Retinal pigment epithelial cell (primary cell): ENCODE measurements around the gene MYRF.

ENCODE experiments used
- DNase-seq: peaks from one replicate; pipeline ENCODE4 v3.0.0-alpha.2; 2010; ENCODE audit warnings: low read depth
- H3K4me3 ChIP-seq: 2 replicates; pipeline ENCODE4 v1.5.1; 2011; ENCODE audit warnings: mild to moderate bottlenecking, low read length, control low read depth, moderate library complexity
- TF ChIP-seq, protein P1 (sequence below): conservative IDR thresholded peaks from 2 replicates; pipeline ENCODE4 v1.5.1; 2011; ENCODE audit warnings: low read depth, low read length, control low read depth, inconsistent platforms

The MYRF gene

DNA sequence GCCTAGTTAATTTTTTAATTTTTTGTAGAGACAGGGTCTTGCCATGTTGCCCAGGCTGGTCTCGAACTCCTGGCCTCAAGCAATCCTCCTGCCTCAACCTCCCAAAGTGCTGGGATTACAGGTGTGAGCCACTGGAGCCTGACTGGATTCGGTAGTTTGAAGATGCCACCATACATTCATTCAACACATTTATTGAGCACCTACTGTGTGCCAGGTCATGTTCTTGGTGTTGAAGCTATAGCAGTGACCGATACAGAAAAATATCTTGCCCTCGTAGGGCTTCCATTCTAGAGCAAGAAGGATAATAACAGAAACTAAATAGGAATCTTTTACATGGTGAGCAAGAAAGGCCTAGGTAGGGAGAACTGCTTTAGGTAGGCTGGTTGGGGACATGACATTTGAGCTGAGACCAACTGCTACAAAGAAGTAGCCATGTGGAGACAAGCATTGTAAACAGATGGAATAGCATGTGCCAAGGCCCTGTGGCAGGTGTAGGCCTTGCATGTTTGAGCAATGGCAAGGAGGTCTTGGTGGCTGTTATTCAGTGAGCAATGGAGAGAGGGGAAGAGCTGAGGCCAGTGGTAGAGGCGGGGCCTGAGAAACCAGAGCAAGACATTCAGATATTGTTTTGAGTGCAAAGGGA, 1.7 kb upstream of the MYRF start:
- no peak for DNase-seq
- H3K4me3 ChIP-seq, result no peak overlapping the region
- TF ChIP-seq, protein P1, sequence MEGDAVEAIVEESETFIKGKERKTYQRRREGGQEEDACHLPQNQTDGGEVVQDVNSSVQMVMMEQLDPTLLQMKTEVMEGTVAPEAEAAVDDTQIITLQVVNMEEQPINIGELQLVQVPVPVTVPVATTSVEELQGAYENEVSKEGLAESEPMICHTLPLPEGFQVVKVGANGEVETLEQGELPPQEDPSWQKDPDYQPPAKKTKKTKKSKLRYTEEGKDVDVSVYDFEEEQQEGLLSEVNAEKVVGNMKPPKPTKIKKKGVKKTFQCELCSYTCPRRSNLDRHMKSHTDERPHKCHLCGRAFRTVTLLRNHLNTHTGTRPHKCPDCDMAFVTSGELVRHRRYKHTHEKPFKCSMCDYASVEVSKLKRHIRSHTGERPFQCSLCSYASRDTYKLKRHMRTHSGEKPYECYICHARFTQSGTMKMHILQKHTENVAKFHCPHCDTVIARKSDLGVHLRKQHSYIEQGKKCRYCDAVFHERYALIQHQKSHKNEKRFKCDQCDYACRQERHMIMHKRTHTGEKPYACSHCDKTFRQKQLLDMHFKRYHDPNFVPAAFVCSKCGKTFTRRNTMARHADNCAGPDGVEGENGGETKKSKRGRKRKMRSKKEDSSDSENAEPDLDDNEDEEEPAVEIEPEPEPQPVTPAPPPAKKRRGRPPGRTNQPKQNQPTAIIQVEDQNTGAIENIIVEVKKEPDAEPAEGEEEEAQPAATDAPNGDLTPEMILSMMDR, result no peak

DNA sequence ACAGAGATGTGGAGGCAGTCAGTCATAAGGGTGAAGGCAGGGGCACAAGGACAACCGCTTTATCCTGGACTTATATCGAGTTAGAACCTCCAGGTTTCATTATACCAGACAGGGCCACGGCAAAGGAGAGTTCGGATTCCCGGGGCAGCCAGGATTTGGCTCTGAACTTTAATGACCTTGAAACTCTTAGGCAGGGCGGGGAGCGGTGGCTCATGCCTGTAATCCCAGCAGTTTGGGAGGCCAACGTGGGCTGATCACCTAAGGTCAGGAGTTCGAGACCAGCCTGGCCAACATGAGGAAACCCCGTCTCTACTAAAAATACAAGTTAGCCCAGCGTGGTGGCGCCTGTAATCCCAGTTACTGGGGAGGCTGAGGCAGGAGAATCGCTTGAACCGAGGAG, 1.1 kb upstream of the MYRF start:
- no peak for DNase-seq
- TF ChIP-seq, protein P1, result no peak
- no peak overlapping the region for H3K4me3 ChIP-seq

DNA sequence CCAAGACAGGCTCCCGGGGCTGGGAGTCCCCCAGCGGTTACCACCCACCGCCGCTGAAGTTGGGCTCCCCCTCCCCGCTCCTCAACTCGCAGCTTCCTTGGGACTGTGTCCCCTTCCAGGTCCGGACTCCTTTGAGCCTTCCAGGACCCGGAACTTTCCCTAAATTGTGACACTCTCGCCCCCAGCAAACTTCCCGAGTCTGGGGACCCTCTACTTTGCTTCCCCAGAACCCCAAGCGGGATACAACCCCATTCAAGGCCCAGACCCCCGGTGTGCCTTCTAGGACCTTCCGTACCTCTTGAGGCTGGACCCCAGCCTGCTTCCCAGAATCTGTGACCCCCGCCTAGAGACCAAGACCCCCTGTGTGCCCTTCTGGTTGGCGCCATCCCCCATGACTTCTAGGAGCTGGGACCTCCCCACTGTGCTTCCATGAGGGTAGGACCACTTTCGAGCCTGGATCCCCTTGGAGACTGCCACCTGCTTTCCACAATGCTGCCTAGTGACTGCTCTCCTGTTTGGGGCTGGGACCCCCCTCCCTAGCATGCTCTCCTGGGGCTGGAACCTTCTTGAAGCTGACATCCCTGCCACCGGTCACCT, 587 bp downstream of the MYRF start:
- no peak for DNase-seq
- TF ChIP-seq, protein P1, result no peak
- H3K4me3 ChIP-seq, result peak overlapping the region; percentile 87

DNA sequence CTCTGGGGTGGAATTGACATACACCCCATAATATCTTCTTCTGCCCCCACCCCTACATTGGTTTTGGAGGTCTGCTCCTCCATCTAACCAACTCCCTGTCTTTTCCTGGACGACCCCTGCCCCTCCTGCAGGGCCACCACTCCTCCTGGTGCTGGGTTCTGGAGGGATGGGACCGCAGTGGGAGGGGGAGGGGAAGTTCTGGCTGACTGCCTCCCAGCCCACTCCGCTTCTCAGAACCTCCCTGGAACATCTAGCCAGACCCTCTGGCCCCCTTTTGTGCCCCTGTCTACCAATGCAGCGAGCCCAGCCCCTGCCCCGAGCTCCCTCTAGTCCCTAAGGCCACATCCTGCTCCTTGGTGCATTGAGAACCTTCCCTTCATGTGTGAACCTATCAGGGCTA, 1.2 kb downstream of the MYRF start:
- H3K4me3 ChIP-seq, result peak overlapping the region; percentile 87
- TF ChIP-seq, protein P1, result no peak
- no peak for DNase-seq

DNA sequence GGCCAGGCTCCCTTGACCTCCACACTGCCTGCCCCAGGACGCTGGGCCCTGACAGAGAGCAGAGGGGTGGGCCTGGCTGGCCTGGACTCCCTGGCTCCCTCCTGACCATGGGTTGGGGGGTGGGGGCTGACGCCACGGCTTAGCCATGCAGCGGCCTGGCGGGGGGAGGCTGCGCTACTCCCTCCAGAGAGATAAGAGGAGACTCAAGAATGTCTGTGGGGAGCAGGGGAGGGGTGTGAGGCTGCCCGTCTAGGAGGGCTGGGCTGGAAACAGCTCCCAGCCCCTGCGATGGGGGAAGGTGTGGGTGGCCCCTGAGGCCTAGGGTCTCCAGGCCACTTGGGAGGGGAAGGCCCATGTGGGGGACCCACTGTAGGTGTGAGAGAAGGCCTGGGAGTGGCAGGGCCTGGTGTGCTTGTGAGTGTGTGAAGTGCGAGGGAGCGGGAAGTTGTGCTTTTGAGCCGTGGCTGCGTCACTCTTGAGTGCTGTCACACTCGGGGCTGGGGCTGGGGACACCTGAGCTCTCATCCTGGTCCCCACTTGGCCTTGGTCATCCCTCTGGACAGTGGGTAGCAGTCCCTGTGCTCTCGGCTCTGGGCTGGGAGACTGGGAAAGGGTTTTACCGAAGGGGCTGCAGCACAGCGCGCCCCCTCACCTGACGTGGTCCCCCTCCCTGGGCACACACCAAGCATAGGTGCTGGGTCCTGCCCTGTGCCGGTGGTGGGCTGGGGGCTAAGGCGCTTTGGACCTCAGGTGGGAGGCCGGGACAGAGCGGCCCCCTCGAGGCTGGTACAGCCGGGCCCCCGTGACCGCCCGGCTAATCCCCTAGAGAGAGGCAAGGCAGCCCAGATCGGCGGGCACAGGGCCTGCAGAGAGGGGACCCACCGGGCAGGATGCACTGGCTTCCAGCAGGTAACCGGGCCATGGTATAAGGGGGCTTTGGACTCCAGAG, 2.4 kb downstream of the MYRF start:
- DNase-seq, result no peak
- peak overlapping the region; percentile 87 for H3K4me3 ChIP-seq
- TF ChIP-seq, protein P1, result no peak

DNA sequence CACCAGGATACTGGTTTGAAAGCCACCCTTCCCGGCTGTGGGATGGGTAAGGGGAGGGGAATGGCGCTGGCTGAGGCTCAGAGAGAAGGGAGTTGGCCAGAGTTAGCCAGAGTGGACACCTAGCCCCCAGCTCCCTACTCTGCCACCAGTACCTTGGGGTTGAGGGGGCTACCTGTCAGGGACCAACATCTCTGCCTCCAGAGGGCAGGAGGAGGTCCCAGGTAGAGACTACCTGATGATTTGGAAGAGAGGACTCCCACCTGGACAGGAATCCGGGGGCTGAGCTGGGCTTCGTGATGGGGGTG, 3.7 kb downstream of the MYRF start:
- TF ChIP-seq, protein P1, result no peak
- DNase-seq, result no peak
- peak overlapping the region; percentile 87 for H3K4me3 ChIP-seq
